K562 (cell line): ENCODE measurements around the gene AKAP6.

Experiments
- MTF1 ChIP-seq: fragments of 250-450 bp; sonication (Bioruptor Pico); IDR thresholded peaks from 2 replicates; pipeline ENCODE4 v1.9.0; 2021; ENCODE audit warnings: moderate library complexity, mild to moderate bottlenecking, inconsistent platforms, borderline replicate concordance
- YY1 ChIP-seq, 3 experiments: IDR thresholded peaks; 2 replicates each; pipeline ENCODE4 v1.6.1; 2011; ENCODE audit warnings: low read length in 2 of 3, mild to moderate bottlenecking in 2 of 3, moderate library complexity in 2 of 3, borderline replicate concordance in 1 of 3, control low read depth in 1 of 3, low read depth in 1 of 3; ENCODE audit not compliant: insufficient read depth in 3 of 3, insufficient replicate concordance in 2 of 3, control insufficient read depth in 1 of 3, insufficient read length in 1 of 3; ENCODE audit errors: extremely low read depth in 1 of 3
- ZBTB7A ChIP-seq: IDR thresholded peaks from 2 replicates; pipeline ENCODE4 v1.6.1; 2011; ENCODE audit warnings: low read depth, mild to moderate bottlenecking, low read length, moderate library complexity, borderline replicate concordance; ENCODE audit not compliant: control insufficient read depth
- TF ChIP-seq, protein P1 (sequence below): fragments of 450-650 bp; IDR thresholded peaks from 2 replicates; pipeline ENCODE4 v1.6.1; 2016
- TF ChIP-seq, protein P2 (sequence below): fragments of 250-450 bp; sonication (Bioruptor Pico); IDR thresholded peaks from 2 replicates; pipeline ENCODE4 v1.8.0; 2022; ENCODE audit warnings: inconsistent platforms

GRCh38 chr14:32509632-32510187 is 180.6 kb downstream of the AKAP6 start:
- no peak for TF ChIP-seq ZBTB7A
- TF ChIP-seq, protein P1, sequence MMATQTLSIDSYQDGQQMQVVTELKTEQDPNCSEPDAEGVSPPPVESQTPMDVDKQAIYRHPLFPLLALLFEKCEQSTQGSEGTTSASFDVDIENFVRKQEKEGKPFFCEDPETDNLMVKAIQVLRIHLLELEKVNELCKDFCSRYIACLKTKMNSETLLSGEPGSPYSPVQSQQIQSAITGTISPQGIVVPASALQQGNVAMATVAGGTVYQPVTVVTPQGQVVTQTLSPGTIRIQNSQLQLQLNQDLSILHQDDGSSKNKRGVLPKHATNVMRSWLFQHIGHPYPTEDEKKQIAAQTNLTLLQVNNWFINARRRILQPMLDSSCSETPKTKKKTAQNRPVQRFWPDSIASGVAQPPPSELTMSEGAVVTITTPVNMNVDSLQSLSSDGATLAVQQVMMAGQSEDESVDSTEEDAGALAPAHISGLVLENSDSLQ: no peak
- TF ChIP-seq, protein P2, sequence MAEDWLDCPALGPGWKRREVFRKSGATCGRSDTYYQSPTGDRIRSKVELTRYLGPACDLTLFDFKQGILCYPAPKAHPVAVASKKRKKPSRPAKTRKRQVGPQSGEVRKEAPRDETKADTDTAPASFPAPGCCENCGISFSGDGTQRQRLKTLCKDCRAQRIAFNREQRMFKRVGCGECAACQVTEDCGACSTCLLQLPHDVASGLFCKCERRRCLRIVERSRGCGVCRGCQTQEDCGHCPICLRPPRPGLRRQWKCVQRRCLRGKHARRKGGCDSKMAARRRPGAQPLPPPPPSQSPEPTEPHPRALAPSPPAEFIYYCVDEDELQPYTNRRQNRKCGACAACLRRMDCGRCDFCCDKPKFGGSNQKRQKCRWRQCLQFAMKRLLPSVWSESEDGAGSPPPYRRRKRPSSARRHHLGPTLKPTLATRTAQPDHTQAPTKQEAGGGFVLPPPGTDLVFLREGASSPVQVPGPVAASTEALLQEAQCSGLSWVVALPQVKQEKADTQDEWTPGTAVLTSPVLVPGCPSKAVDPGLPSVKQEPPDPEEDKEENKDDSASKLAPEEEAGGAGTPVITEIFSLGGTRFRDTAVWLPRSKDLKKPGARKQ (CRISPR knock-in tag): no peak
- no peak for TF ChIP-seq MTF1 (CRISPR knock-in tag)
- no peak for TF ChIP-seq YY1 (IDR thresholded peaks at IDR 0.05; ENCODE audit: borderline replicate concordance in 1 of 3, control insufficient read depth in 1 of 3, extremely low read depth in 1 of 3, insufficient read depth in 3 of 3, insufficient read length in 1 of 3, insufficient replicate concordance in 2 of 3, low read depth in 1 of 3, low read length in 2 of 3)
